GM12873 (cell line): ENCODE measurements around the gene ABHD17B.

Experiments used
- CTCF ChIP-seq: IDR thresholded peaks from 2 replicates; pipeline ENCODE4 v1.5.1; 2012; ENCODE audit warnings: low read depth, mild to moderate bottlenecking, moderate library complexity, low read length, control low read depth; ENCODE audit not compliant: insufficient read depth; ENCODE audit errors: missing control alignments

The ABHD17B gene

GRCh38 chr9:71895955-71896354 lies 15.0 kb downstream of the ABHD17B start:
- TF ChIP-seq CTCF: no peak

- no peak for TF ChIP-seq CTCF
These were observed 15.9 kb downstream of the ABHD17B start for GRCh38 chr9:71895117-71895516.

GRCh38 chr9:71891557-71892189 lies 19.3 kb downstream of the ABHD17B start:
- no peak for TF ChIP-seq CTCF

GRCh38 chr9:71890042-71890679 lies 20.8 kb downstream of the ABHD17B start:
- TF ChIP-seq CTCF: no peak

- TF ChIP-seq CTCF: no peak
These were observed 23.6 kb downstream of the ABHD17B start for GRCh38 chr9:71887362-71887761.

GRCh38 chr9:71886541-71886940 lies 24.5 kb downstream of the ABHD17B start:
- no peak for TF ChIP-seq CTCF

- TF ChIP-seq CTCF: no peak
These were observed 25.0 kb downstream of the ABHD17B start for GRCh38 chr9:71886015-71886414.
